Fibroblast of skin of left quadriceps (primary cell): ENCODE data around the gene CGB3.

Experiments
- DNase-seq, 2 experiments: peaks; one replicate each; pipeline ENCODE4 v3.0.0-alpha.2; 2013; ENCODE audit warnings: low read depth in 2 of 2

CGB3 gene

DNA sequence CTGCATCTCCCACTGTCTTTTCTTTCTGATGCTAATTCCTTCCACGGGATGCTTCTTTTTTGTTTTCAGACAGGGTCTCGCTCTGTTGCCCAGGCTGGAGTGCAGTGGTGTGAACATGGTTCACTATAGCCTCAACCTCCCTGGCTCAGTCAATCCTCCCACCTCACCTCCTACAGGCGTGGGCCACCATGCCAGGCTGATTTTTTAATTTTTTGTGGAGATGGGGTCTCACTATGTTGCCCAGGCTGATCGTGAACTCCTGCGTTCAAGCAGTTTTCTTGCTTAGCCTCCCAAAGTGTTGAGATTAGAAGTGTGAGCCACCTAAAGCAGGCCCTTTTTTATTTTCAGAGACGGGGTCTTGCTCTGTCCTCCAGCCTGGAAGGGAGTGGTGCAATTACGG lies 35.8 kb downstream of the CGB3 start:
- DNase-seq = no peak

DNA sequence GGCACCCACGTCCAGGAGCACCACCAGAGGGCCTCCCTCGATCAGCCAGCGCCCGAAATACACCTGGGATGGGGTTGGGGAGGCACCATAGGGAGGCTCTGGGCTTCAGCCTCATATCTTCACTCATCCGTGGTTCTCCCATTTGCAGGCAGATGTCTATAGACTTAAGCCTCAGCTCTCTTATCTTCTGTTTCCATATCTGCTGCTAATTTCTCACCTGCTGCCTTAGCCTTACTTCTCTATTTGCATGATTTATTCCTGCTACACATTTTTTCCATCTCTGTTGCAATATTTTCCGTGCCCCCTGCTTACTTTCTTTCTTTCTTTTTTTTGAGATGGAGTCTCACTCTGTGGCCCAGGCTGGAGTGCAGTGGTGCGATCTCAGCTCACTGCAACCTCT lies 36.8 kb downstream of the CGB3 start:
- DNase-seq = no peak

DNA sequence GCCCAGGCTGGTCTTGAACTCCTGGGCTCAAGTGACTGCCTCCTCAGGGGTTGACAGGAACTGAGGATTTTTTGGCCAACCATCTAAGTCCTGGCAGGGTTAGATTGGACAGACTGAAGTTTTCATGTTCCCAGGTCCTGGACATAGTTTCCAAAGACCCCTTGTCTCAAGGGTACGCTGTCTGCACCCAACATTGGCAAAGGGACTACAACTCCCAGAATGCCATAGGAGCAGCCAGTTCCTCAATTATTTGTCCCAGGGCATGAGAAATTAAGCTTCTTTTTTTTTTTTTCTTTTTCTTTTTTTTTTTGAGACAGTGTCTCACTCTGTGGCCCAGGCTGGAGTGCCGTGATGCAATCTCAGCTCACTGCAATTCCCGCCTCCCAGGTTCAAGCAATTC lies 37.9 kb downstream of the CGB3 start:
- DNase-seq = no peak

DNA sequence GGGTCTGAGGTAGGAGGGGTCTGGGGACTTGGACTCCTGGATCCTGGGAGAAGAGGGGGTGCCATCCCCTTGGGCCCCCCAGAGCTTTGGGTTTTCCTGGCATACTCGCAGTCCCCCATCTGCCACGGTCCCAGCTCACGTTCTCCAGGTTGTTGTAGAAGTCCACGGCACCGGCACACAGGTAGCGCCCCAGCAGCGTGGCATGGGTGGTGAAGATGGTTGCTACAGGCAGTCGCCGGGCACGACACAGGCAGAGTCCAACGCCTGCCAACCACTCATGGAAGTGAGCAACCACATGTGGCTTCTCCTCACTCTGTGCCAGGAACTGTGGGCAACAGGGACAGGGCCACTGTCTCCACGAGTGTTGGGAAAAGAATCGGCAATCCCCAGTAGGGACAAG lies 38.4 kb downstream of the CGB3 start:
- DNase-seq = no peak

DNA sequence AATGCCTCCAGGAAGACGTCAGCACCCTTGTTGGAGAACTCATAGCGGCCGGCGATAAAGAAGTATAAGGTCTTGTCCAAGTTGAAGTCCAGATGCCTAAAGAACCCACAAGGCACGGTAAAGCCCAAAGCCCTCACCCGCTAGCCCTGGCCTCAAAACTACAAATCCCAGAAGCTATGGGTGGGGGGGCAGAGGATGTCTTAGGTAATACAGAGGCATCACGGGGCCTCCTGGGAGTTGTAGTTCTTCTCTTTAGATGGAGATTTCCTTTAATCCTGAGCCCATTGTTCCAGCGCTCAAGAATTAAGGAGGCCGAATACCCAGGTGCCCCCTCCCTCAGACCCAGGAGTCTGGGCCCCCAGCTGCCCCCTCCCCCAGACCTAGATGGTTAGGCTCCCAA lies 41.9 kb downstream of the CGB3 start:
- DNase-seq = no peak

DNA sequence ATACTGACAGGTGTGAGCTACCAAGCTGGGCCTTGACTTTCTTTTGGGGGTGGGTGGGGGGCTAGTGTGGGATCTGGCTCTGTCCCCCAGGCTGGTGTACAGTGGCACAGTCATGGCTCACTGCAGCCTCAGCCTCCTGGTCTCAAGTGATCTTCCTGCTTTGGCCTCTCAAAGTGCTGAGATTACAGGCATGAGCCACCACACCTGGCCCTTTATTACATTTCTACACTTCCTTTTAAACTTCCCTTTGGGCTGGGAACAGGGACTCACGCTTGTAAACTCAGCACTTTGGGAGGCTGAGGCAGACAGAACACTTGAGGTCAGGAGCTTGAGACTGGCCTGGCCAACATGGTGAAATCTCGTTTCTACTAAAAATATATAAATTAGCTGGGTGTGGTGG lies 47.1 kb downstream of the CGB3 start:
- no peak for DNase-seq

DNA sequence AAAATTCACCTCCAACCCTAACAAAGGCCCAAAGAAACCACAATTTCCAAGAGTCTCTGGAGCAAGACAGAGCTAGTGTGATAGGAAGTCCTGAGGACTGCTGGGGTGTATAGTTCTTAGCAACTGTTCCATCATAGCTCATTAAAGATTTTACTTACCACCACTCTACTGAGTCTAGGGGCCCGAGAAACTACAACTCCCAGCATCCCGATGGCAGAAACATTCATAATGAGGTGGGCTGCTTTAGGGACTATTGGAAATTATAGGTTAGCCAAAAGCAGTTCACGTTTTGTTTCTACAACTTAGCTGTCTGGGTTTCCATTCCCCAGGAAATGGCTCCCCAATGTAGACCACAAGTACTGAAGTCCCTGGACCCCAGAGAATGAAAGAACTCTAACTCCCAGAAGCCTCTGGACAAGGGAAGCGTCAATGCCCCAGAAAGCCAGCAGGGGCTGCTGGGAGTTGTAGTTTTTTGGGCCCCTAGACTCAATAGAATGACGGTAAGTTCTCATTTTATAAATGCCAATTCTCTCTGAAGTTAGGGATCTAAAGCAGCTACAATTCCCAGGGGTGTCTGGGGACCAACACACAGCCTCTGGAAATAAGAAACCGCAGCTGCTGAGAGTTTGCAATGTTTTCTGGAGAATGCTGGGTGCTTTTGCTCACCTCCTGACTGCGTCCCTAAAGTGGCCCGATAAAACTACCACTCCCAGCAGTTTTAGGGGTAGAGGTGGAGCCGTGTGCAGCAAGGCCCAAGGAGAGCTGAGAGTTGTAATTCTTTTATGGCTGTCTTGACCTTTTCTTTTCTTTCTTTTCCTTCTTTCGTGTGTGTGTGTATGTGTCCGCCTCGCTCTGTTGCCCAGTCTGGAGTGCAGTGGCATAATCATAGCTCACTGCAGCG lies 47.9 kb downstream of the CGB3 start:
- no peak for DNase-seq
